ENCODE results near the gene GOLGB1. TPM values are rescaled to one million over a fixed set of nuclear protein-coding genes. Genes with fewer than 3 reads are reported as not detected.

GOLGB1 gene
- total and polyA plus RNA-seq, 2 experiments from 2014 or later, result 32.6 to 54.3 TPM

DNA sequence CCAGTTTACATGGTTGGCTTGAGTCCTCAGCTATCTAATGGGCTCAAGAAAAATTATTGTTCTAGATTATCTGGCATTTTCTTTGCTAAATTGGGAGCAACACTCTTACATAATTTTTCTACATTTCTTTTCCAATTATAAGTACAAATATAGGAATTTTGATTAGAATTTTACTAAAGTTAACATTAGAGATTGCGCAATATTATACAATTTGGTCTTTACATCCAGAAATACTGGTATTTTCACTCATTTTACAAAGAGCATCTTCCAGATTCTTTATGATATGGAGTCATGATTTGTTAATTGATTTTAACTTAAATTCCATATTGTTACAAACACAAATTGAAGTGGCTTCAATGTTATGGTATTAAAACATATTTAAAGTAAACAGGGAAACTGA is 19.7 kb upstream of the GOLGB1 start:
- in situ Hi-C loops (cut with MboI), result no loop called here
- WGBS, 2 experiments (ENCODE audit: low coverage in 1 of 2, low lambda C conversion rate in 2 of 2, missing lambda C conversion rate in 2 of 2), result 97 to 100% methylated on average over 1 of the region's 1 CpG

DNA sequence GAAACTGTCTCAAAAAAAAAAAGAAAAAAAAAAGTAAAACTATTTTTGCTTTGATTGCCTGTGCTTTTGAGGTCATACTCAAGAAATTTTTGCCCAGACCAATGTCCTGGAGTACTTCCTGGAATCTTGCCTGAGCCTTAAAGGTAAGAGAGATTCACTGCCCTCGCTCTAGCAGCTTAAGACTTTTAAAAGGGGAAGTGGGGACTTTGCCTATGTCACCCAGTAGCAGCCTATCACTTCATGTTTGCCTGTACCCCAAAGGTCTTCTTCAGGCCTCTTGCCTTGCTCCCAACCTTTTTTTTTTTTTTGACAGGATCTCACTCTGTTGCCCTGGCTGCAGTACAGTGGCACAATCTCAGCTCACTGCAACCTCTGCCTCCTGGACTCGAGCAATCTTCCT is 18.9 kb upstream of the GOLGB1 start:
- Histone ChIP-seq H2AFZ (no peak overlapping the region), H3K9ac (no peak overlapping the region), H3K79me2 (ENCODE audit: insufficient read depth) (no peaks in the 10 kb centered on the region), H3F3A (ENCODE audit: insufficient read depth) (no peaks in the 10 kb centered on the region), H3K27ac (no peak overlapping the region), H3K4me2 (ENCODE audit: unreplicated experiment) (no peak overlapping the region), H4K20me1 (ENCODE audit: insufficient read depth) (no peaks in the 10 kb centered on the region), H3K27me3 (replicated peaks; ENCODE audit: insufficient read depth) (no peaks in the 10 kb centered on the region), H3K36me3 (ENCODE audit: low read depth) (peaks cover 13% of the 10 kb centered on the region), H3K9me3 (ENCODE audit: low read depth) (no peaks in the 10 kb centered on the region), H3K4me1 (ENCODE audit: insufficient read depth) (no peaks in the 10 kb centered on the region), H3K4me3 (no peak overlapping the region), H3K9me2 (ENCODE audit: insufficient read depth) (no peaks in the 10 kb centered on the region)
- in situ Hi-C loops (cut with MboI), result no loop called here
- WGBS, 2 experiments (ENCODE audit: low coverage in 1 of 2, low lambda C conversion rate in 2 of 2, missing lambda C conversion rate in 2 of 2), result 93 to 98% methylated on average over 2 of the region's 2 CpGs
- TF ChIP-seq EZH2 (IDR thresholded peaks at IDR 0.05; ENCODE audit: insufficient read depth, poor library complexity, severe bottlenecking) (no peak), EZH2phosphoT487 (IDR thresholded peaks at IDR 0.05; ENCODE audit: insufficient read depth, low read depth) (no peak)
- DNase-seq, result no peak

More for the DNA sequence above, 19.7 kb upstream of the GOLGB1 start:
- Histone ChIP-seq H3K9me3 (ENCODE audit: low read depth) (no peaks in the 10 kb centered on the region), H3K4me3 (no peak overlapping the region), H2AFZ (no peak overlapping the region), H3K9me2 (ENCODE audit: insufficient read depth) (no peaks in the 10 kb centered on the region), H3K9ac (no peak overlapping the region), H3K36me3 (ENCODE audit: low read depth) (peaks cover 13% of the 10 kb centered on the region), H3K79me2 (ENCODE audit: insufficient read depth) (no peaks in the 10 kb centered on the region), H4K20me1 (ENCODE audit: insufficient read depth) (no peaks in the 10 kb centered on the region), H3K4me1 (ENCODE audit: insufficient read depth) (no peaks in the 10 kb centered on the region), H3K27ac (no peak overlapping the region), H3K4me2 (ENCODE audit: unreplicated experiment) (no peak overlapping the region), H3F3A (ENCODE audit: insufficient read depth) (no peaks in the 10 kb centered on the region), H3K27me3 (replicated peaks; ENCODE audit: insufficient read depth) (no peaks in the 10 kb centered on the region)
- no peak for TF ChIP-seq EZH2 (IDR thresholded peaks at IDR 0.05; ENCODE audit: insufficient read depth, poor library complexity, severe bottlenecking)
- TF ChIP-seq EZH2phosphoT487 (IDR thresholded peaks at IDR 0.05; ENCODE audit: insufficient read depth, low read depth), result no peak
- no peak for DNase-seq

DNA sequence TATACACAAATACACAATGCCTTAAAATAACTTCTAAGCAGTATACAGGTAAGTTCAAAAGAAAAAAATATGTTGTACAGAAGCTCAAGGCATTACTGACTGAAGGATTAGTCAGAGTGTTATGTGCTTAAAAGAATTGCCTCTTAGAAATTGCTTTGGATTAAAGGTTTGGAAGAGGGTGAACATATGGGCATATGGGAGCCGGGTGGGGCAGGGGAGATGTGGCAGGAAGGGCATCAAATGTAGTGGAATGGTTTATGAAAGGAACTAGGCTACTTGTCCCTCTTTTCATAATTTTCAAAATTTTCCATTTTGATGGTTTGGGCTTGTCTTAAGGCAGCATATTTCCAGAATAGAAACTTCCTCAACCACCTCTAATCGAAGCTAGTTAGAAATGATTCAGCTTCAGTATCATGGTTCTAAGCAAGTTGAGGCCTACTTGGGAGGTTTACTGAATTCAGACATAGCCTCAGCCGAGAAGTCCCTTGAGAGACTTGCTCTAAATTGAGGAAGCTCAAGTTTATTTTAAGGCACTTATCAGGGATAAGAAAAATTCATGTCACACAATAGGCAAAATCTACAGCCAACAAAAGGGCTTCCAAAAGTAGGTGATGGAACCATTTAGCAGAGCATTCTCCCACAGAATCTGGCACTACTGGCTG is 10.1 kb upstream of the GOLGB1 start:
- Histone ChIP-seq H3F3A (ENCODE audit: insufficient read depth) (no peaks in the 10 kb centered on the region), H3K27me3 (replicated peaks; ENCODE audit: insufficient read depth) (no peaks in the 10 kb centered on the region), H3K4me2 (ENCODE audit: unreplicated experiment) (no peak overlapping the region), H3K4me3 (no peak overlapping the region), H3K9me3 (ENCODE audit: low read depth) (no peaks in the 10 kb centered on the region), H4K20me1 (ENCODE audit: insufficient read depth) (no peaks in the 10 kb centered on the region), H3K9me2 (ENCODE audit: insufficient read depth) (no peaks in the 10 kb centered on the region), H3K9ac (no peak overlapping the region), H3K4me1 (ENCODE audit: insufficient read depth) (no peaks in the 10 kb centered on the region), H2AFZ (no peak overlapping the region), H3K36me3 (ENCODE audit: low read depth) (no peaks in the 10 kb centered on the region), H3K79me2 (ENCODE audit: insufficient read depth) (no peaks in the 10 kb centered on the region), H3K27ac (no peak overlapping the region)
- in situ Hi-C loops (cut with MboI), result no loop called here
- 41 to 54% methylated on average over 3 of the region's 3 CpGs for WGBS, 2 experiments (ENCODE audit: low coverage in 1 of 2, low lambda C conversion rate in 2 of 2, missing lambda C conversion rate in 2 of 2)
- DNase-seq, result no peak
- no peak for TF ChIP-seq EZH2 (IDR thresholded peaks at IDR 0.05; ENCODE audit: insufficient read depth, poor library complexity, severe bottlenecking)
- no peak for TF ChIP-seq EZH2phosphoT487 (IDR thresholded peaks at IDR 0.05; ENCODE audit: insufficient read depth, low read depth)

DNA sequence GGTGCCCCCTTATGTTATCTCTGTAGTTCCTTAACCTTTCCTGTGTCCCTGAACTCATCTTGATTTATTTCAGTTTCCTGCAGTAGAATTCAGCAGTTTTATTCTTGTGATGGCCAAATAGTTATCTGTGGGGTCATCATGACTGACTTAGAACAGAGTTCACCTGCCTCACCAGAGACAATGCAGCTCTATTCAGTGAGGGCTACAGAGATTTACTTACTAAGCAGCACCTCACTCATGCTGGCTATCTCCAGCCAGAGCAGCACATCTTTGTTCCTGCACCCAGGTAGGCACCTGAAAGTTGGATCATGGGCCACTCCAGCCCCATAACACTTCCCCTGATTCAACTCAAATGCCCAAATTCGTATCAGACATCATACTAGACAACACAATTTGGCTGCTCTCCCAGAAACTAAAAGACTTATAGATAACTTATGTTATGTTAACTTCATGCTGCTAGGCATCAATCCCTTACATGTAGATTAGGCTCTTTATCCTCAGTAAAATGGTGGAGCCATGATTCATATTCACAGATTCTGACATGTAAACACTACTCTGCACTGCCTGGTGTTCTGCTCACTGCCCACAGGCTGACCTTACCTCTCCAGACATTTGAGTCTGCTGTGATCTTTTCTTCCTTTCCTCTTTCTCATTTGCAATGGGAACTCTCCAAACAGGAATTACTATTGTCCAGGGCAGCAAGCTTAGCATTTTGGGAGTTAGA is 9.3 kb upstream of the GOLGB1 start:
- H3K4me2 ChIP-seq (ENCODE audit: unreplicated experiment), result no peak overlapping the region
- H3K9ac ChIP-seq, result no peak overlapping the region

More for the DNA sequence above, 9.3 kb upstream of the GOLGB1 start:
- Histone ChIP-seq H3K36me3 (ENCODE audit: low read depth) (no peaks in the 10 kb centered on the region), H3K9me2 (ENCODE audit: insufficient read depth) (no peaks in the 10 kb centered on the region), H3K27ac (no peak overlapping the region), H3K9me3 (ENCODE audit: low read depth) (no peaks in the 10 kb centered on the region), H3K27me3 (replicated peaks; ENCODE audit: insufficient read depth) (no peaks in the 10 kb centered on the region), H4K20me1 (ENCODE audit: insufficient read depth) (no peaks in the 10 kb centered on the region), H3K79me2 (ENCODE audit: insufficient read depth) (no peaks in the 10 kb centered on the region), H3F3A (ENCODE audit: insufficient read depth) (no peaks in the 10 kb centered on the region), H3K4me3 (no peak overlapping the region), H3K4me1 (ENCODE audit: insufficient read depth) (no peaks in the 10 kb centered on the region), H2AFZ (no peak overlapping the region)
- in situ Hi-C loops (cut with MboI), result no loop called here
- WGBS, 2 experiments (ENCODE audit: low coverage in 1 of 2, low lambda C conversion rate in 2 of 2, missing lambda C conversion rate in 2 of 2), result 0% methylated on average over 1 of the region's 1 CpG
- no peak for DNase-seq
- TF ChIP-seq EZH2phosphoT487 (IDR thresholded peaks at IDR 0.05; ENCODE audit: insufficient read depth, low read depth) (no peak), EZH2 (IDR thresholded peaks at IDR 0.05; ENCODE audit: insufficient read depth, poor library complexity, severe bottlenecking) (no peak)
